IPS-20b (cell line): ENCODE measurements around the gene PSME2.

Source experiments
- H3K27ac ChIP-seq: one replicate; pipeline ENCODE4 v1.5.1; 2013; ENCODE audit warnings: low read length
- H3K27me3 ChIP-seq: 2 replicates; pipeline ENCODE4 v1.6.1; 2013; ENCODE audit warnings: mild to moderate bottlenecking, low read length, inconsistent platforms; ENCODE audit not compliant: insufficient read depth
- H3K36me3 ChIP-seq: 2 replicates; pipeline ENCODE4 v1.6.1; 2013; ENCODE audit warnings: low read depth, mild to moderate bottlenecking, inconsistent platforms, low read length, moderate library complexity; ENCODE audit not compliant: insufficient read depth
- H3K4me1 ChIP-seq: 2 replicates; pipeline ENCODE4 v1.6.1; 2013; ENCODE audit warnings: mild to moderate bottlenecking, control low read depth, inconsistent platforms, low read length, moderate library complexity; ENCODE audit not compliant: insufficient read depth
- H3K4me3 ChIP-seq: 2 replicates; pipeline ENCODE4 v1.5.1; 2013; ENCODE audit warnings: mild to moderate bottlenecking, low read length, inconsistent platforms
- H3K9ac ChIP-seq: 2 replicates; pipeline ENCODE4 v1.6.1; 2013; ENCODE audit warnings: low read depth, mild to moderate bottlenecking, inconsistent platforms, low read length, moderate library complexity
- H3K9me3 ChIP-seq: 2 replicates; pipeline ENCODE4 v1.6.1; 2013; ENCODE audit warnings: mild to moderate bottlenecking, low read depth, low read length, inconsistent platforms; ENCODE audit not compliant: insufficient read depth

The PSME2 gene

DNA sequence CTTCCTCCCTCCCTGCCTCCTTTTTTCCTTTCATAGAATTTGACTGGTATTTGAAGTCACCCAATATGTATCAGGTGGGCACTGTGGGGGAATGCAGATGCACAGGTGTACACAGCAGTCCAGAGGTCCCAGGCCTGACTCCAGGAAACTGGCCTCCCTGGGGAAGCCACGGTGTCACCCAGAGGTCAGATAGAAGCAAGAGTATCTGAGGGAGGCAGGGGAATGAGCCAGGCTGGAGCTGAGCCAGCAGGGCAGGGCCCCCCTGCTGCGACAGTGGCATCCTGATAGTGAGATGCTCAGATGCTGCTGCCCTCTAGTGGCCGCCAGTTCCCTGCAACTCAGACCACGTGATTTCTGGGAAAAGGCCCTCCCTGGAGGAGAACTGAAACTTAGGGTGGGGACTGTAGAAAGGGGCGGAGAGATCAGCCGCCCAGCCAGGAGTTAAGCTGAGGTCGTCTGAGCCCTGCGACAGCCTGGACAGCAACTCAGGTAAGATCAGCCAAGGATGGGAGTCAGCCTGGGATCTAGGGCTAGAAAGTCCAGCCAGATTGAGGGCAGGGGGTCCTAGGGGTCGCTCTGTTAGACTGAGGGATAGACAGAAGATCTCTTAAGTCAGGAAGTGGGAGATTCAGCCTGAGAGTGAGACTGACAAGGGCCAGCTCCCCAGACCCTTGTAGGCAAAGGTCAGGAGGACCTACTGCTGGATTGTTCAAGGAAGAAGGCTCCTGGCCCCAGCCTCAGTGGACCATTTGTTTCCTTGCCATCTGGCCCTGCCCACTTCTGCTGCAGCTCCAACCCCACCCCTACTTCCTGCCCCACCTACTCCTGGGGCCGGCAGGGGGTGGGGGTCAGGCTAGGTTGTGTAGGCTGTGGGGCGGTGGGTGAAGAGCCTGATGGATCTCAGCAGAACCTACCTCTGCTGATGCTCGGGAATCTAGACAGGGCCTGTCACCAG is 14.7 kb upstream of the PSME2 start, which contains the start of gene IRF9:
Gene IRF9 (plus strand): TSS at position 416 of the 955 bp plus-strand sequence. CDS start 880 bp downstream, outside the sequence.
- H3K9me3 ChIP-seq, result no peaks in the 10 kb centered on the region
- H3K27me3 ChIP-seq, result no peaks in the 10 kb centered on the region
- H3K9ac ChIP-seq, result peak within 1 kb of the TSS; percentile 67; the same call in 1 of the 2 replicates
- H3K36me3 ChIP-seq, result peaks cover 70% of the 10 kb centered on the region
- peaks cover 7% of the 10 kb centered on the region; the same call in 1 of the 2 replicates for H3K4me1 ChIP-seq
- H3K27ac ChIP-seq, result peak within 1 kb of the TSS; percentile 52
- H3K4me3 ChIP-seq, result peak within 1 kb of the TSS; percentile 71

DNA sequence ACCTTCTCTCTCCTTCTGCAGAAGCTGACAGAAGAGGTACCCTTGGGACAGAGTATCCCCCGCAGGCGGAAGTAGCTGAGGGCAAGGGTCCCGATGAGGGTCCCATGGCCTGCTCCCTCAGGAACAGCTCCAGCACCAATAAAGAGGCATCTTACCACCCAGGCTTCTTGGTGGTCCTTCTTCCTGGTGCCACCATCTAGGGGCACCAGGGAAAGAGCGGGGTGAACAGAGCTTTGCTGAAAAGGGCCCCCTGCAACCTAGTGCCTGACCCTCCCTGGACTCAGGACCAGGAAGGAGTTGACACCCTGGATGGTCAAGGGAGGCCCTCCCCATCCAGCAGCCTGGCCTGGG is 14.1 kb upstream of the PSME2 start:
- H3K4me3 ChIP-seq, result no peak overlapping the region
- peaks cover 70% of the 10 kb centered on the region for H3K36me3 ChIP-seq
- H3K9me3 ChIP-seq, result no peaks in the 10 kb centered on the region
- peaks cover 7% of the 10 kb centered on the region; the same call in 1 of the 2 replicates for H3K4me1 ChIP-seq
- H3K27me3 ChIP-seq, result no peaks in the 10 kb centered on the region
- no peak overlapping the region for H3K27ac ChIP-seq
- H3K9ac ChIP-seq, result no peak overlapping the region

DNA sequence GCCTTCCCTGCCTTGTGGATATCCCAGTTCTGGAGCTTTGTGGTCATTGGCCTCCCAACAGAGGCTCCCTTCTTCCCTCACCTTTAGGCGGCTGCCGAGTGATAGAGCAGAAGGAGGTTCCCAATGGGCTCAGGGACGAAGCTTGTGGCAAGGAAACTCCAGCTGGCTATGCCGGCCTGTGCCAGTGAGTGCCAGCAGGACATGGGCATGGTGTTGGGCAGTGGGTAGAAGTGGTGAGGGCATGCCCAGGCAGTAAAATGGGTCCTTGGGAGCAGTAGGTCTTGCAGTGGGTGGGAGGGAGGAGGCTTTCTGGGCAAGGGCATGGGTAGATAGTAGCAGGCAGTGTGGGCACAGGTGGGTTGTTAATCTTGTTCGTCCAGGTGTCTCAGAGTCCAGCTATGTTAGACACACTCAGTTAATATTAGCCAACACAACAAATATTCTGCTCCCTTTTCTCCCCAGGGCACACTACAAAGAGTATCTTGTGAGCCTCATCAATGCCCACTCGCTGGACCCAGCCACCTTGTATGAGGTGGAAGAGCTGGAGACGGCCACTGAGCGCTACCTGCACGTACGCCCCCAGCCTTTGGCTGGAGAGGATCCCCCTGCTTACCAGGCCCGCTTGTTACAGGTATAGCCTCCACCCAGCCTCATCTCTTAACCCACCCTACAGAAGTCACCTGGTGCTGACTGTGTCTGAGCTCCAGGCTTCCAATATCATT is 13.5 kb upstream of the PSME2 start:
- Histone ChIP-seq H3K36me3 (peaks cover 70% of the 10 kb centered on the region), H3K9ac (no peak overlapping the region), H3K27me3 (no peaks in the 10 kb centered on the region), H3K4me3 (no peak overlapping the region), H3K27ac (no peak overlapping the region), H3K4me1 (peaks cover 7% of the 10 kb centered on the region; the same call in 1 of the 2 replicates), H3K9me3 (no peaks in the 10 kb centered on the region)

DNA sequence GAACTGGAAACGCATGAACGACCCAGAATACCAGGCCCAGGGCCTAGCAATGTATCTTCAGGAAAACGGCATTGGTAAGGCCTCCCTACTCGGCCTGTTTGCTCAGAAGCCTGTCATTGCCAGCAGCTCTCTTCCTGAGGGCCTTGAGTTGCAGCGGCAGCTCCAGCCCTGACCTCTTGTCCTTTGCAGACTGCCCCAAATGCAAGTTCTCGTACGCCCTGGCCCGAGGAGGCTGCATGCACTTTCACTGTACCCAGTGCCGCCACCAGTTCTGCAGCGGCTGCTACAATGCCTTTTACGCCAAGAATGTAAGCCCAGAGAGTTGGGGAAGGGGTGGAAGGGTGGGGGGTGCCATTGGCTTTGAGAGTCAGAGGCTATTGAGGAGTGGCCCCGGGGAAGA is 10.9 kb upstream of the PSME2 start:
- Histone ChIP-seq H3K9ac (no peak overlapping the region), H3K9me3 (no peaks in the 10 kb centered on the region), H3K36me3 (peaks cover 66% of the 10 kb centered on the region), H3K27me3 (no peaks in the 10 kb centered on the region), H3K4me3 (no peak overlapping the region), H3K4me1 (peaks cover 7% of the 10 kb centered on the region; the same call in 1 of the 2 replicates), H3K27ac (no peak overlapping the region)

DNA sequence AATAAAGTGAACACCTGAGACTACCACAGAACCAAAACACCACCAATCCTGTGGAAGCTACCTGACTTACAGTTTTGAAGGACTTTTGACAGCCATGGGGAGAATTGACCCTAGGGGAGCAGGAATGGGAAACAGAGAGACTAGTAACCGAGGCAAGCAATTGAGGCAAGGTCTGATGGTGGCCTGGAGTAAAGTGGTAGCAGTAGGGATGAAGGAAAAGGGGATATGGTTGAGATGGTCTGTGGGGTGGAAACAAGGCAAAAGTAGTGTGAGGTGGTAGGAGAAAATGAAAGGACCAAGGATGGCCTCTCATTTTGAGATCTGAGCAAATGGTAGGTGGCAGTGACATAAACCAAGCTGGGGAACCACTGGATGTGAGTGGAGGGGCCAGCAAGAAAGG is 10.4 kb upstream of the PSME2 start:
- H3K27me3 ChIP-seq, result no peaks in the 10 kb centered on the region
- H3K9me3 ChIP-seq, result no peaks in the 10 kb centered on the region
- H3K9ac ChIP-seq, result no peak overlapping the region

DNA sequence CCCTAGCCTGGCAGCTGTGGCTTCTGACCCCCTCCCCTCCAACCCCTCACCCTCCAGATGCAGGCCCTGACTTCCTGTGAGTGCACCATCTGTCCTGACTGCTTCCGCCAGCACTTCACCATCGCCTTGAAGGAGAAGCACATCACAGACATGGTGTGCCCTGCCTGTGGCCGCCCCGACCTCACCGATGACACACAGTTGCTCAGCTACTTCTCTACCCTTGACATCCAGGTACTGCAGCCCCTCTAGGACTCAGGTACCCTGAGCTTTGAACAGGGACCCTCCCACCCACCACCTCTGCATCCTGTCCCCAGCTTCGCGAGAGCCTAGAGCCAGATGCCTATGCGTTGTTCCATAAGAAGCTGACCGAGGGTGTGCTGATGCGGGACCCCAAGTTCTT is 8.7 kb upstream of the PSME2 start:
- Histone ChIP-seq H3K9ac (no peak overlapping the region), H3K36me3 (peaks cover 79% of the 10 kb centered on the region), H3K4me3 (no peak overlapping the region)

More for the DNA sequence above, 10.4 kb upstream of the PSME2 start:
- Histone ChIP-seq H3K36me3 (peaks cover 70% of the 10 kb centered on the region), H3K27ac (no peak overlapping the region), H3K4me1 (peaks cover 7% of the 10 kb centered on the region; the same call in 1 of the 2 replicates), H3K4me3 (no peak overlapping the region)

DNA sequence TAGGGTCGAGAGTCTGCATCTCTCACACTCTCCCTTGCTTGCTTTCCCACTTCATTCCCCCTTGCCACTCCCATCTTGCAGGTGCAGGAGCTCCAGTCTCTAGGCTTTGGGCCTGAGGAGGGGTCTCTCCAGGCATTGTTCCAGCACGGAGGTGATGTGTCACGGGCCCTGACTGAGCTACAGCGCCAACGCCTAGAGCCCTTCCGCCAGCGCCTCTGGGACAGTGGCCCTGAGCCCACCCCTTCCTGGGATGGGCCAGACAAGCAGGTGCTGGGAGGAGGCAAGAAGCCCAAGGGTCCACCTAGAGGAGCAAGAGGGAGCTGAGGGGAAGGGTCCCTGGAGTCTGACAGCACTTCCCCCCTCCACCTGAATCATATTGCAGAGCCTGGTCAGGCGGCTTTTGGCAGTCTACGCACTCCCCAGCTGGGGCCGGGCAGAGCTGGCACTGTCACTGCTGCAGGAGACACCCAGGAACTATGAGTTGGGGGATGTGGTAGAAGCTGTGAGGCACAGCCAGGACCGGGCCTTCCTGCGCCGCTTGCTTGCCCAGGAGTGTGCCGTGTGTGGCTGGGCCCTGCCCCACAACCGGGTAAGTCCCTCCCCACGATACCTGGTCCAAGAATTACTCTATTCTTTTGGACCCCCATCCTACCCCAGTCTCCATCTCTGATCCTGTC is 5.1 kb upstream of the PSME2 start:
- Histone ChIP-seq H3K27me3 (no peaks in the 10 kb centered on the region), H3K9me3 (no peaks in the 10 kb centered on the region), H3K27ac (no peak overlapping the region), H3K4me3 (no peak overlapping the region), H3K4me1 (peaks cover 8% of the 10 kb centered on the region), H3K9ac (no peak overlapping the region), H3K36me3 (peaks cover 67% of the 10 kb centered on the region)

More for the DNA sequence above, 8.7 kb upstream of the PSME2 start:
- Histone ChIP-seq H3K9me3 (no peaks in the 10 kb centered on the region), H3K4me1 (no peaks in the 10 kb centered on the region), H3K27ac (no peak overlapping the region), H3K27me3 (no peaks in the 10 kb centered on the region)

DNA sequence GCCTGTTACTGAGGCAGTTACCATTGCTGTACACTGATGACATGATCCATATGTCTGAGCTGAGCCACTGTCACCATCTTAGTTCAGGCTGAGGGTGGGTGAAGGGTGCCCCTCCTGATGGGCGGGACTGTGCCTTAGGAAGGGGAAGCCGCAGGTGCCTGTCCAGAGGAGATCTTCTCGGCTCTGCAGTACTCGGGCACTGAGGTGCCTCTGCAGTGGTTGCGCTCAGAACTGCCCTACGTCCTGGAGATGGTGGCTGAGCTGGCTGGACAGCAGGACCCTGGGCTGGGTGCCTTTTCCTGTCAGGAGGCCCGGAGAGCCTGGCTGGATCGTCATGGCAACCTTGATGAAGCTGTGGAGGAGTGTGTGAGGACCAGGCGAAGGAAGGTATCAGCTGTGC is 4.6 kb upstream of the PSME2 start:
- Histone ChIP-seq H3K9ac (no peak overlapping the region), H3K36me3 (peaks cover 61% of the 10 kb centered on the region), H3K27me3 (no peaks in the 10 kb centered on the region)

DNA sequence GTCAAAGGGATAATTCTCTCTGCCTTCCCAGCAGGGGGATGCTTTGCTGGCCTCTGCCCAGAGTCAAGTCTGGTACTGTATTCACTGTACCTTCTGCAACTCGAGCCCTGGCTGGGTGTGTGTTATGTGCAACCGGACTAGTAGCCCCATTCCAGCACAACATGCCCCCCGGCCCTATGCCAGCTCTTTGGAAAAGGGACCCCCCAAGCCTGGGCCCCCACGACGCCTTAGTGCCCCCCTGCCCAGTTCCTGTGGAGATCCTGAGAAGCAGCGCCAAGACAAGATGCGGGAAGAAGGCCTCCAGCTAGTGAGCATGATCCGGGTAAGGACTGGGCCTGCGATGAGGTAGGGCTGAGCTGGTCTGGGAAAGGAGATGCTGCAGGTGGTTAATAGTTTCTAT is 4.2 kb upstream of the PSME2 start:
- no peaks in the 10 kb centered on the region for H3K27me3 ChIP-seq

More for the DNA sequence above, 4.6 kb upstream of the PSME2 start:
- H3K4me3 ChIP-seq, result no peak overlapping the region
- no peak overlapping the region for H3K27ac ChIP-seq
- H3K4me1 ChIP-seq, result peaks cover 8% of the 10 kb centered on the region
- H3K9me3 ChIP-seq, result no peaks in the 10 kb centered on the region

DNA sequence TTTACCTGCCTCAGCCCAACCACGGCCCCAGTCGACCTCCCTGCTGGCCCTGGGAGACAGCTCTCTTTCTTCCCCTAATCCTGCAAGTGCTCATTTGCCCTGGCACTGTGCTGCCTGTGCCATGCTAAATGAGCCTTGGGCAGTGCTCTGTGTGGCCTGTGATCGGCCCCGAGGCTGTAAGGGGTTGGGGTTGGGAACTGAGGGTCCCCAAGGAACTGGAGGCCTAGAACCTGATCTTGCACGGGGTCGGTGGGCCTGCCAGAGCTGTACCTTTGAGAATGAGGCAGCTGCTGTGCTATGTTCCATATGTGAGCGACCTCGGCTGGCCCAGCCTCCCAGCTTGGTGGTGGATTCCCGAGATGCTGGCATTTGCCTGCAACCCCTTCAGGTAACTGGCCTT is 3.7 kb upstream of the PSME2 start:
- no peak overlapping the region for H3K4me3 ChIP-seq
- no peaks in the 10 kb centered on the region for H3K27me3 ChIP-seq
- no peak overlapping the region for H3K27ac ChIP-seq
- peaks cover 52% of the 10 kb centered on the region for H3K36me3 ChIP-seq
- no peaks in the 10 kb centered on the region for H3K9me3 ChIP-seq
- H3K4me1 ChIP-seq, result peaks cover 13% of the 10 kb centered on the region
- no peak overlapping the region for H3K9ac ChIP-seq

More for the DNA sequence above, 4.2 kb upstream of the PSME2 start:
- H3K9ac ChIP-seq, result no peak overlapping the region
- H3K27ac ChIP-seq, result no peak overlapping the region
- no peak overlapping the region for H3K4me3 ChIP-seq
- peaks cover 57% of the 10 kb centered on the region for H3K36me3 ChIP-seq
- no peaks in the 10 kb centered on the region for H3K9me3 ChIP-seq
- H3K4me1 ChIP-seq, result peaks cover 12% of the 10 kb centered on the region

DNA sequence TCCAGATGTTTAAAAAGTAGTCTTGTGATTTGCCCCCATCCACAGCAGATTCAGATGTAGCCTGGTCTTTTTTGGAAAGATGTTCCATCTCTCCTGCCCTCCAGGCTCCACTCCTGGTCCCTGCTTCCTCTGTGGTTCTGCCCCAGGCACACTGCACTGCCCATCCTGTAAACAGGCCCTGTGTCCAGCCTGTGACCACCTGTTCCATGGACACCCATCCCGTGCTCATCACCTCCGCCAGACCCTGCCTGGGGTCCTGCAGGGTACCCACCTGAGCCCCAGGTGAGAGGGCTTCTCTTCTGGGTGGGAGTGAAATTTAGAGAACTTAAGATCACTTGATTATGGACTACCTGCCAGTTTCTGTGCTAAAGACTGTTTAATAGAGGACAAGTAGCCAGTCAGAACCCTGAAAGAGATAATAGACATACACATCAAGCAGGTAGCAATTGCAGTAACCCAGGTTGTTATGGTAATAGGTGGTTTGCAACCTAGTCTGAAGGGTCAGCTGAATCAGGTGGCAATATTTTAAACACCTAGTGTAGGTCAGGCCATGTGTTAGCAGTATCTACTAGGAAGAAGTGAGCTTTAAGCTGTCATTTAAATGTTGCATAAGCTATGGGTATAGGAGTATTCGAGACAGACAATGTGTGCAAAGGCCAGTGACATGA is 3.0 kb upstream of the PSME2 start:
- H3K9me3 ChIP-seq, result no peaks in the 10 kb centered on the region
- peaks cover 13% of the 10 kb centered on the region for H3K4me1 ChIP-seq
- H3K27ac ChIP-seq, result no peak overlapping the region
- peaks cover 52% of the 10 kb centered on the region for H3K36me3 ChIP-seq
- H3K4me3 ChIP-seq, result no peak overlapping the region
- no peaks in the 10 kb centered on the region for H3K27me3 ChIP-seq
- no peak overlapping the region for H3K9ac ChIP-seq
